ENCODE measurements around the gene PDIA6.

DNA sequence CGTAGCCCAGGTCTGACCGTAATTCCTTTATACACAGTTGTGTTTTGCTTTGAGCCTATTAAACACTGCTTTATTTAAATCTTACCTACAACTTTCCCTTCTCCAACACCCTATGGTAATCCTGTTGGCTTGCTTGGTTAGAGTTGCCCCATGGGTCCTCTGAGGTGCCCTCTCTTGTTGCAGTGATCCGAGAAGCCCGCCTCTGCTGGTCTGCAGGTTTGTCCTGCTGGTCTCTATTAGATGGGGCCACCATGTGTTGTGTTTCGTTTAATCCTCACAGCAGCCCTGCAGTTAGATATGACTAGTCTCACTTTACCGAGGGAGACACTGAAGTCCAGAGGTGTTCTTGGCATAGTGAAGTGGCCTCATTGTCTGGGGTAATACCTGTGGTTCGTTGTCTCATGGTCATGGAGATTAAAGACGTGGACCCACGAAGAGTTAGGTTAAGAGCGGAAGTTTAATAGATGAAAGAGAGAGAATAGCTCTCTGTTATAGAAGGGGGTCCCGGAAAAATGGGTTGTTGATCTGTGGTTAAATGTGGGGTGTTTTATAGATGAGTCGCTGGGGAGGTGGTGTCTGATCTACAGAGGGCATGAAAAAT lies 7.2 kb upstream of the PDIA6 start:
- no peak for TF ChIP-seq EZH2 (IDR thresholded peaks at IDR 0.05; ENCODE audit: borderline replicate concordance, insufficient read depth, low read depth, low read length, poor library complexity, severe bottlenecking)
- TF ChIP-seq CTCF (IDR thresholded peaks at IDR 0.05), result no peak

Data from B cell (primary cell).